ENCODE data around the gene ADGRG6.

ADGRG6 gene

DNA sequence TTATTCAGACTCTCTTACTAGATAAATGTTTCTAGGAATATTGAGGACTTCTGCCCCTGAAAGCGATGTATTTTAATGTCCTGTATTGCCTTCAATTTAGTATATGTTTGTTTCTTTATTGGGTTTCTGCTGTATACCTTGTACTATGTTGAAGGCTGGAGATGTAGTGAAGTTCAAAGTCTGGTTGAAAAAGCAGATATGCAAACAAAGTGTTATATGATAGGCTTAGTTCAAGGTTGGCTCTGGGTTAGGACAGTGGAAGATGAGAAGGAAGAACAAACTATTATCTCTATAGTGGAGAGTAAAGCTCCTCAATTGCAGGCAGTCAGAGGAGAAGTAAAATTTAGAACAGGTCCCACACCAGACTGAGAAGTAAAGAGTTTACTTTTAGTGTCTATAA lies 36.3 kb upstream of the ADGRG6 start:
- Histone ChIP-seq H3K27me3 (ENCODE audit: insufficient read depth, insufficient read length) (no peaks in the 10 kb centered on the region), H3K4me1 (ENCODE audit: insufficient read depth, insufficient read length) (no peaks in the 10 kb centered on the region), H3K4me3 (ENCODE audit: insufficient read length, low read depth) (no peak overlapping the region), H3K36me3 (ENCODE audit: insufficient read depth, insufficient read length, low read length) (no peaks in the 10 kb centered on the region), H3K9me3 (ENCODE audit: insufficient read depth, low read length) (no peaks in the 10 kb centered on the region), H3K9ac (ENCODE audit: insufficient read length, low read depth) (no peak overlapping the region)
- no peak for TF ChIP-seq SUZ12 (IDR thresholded peaks at IDR 0.05; ENCODE audit: extremely low read depth, insufficient read depth, insufficient read length)
- no peak for TF ChIP-seq YY1 (IDR thresholded peaks at IDR 0.05; ENCODE audit: insufficient read depth, insufficient read length)
- TF ChIP-seq ZNF274 (IDR thresholded peaks at IDR 0.05; ENCODE audit: low read depth, low read length), result no peak
- no peak for DNase-seq (ENCODE audit: low read depth, low spot score)

DNA sequence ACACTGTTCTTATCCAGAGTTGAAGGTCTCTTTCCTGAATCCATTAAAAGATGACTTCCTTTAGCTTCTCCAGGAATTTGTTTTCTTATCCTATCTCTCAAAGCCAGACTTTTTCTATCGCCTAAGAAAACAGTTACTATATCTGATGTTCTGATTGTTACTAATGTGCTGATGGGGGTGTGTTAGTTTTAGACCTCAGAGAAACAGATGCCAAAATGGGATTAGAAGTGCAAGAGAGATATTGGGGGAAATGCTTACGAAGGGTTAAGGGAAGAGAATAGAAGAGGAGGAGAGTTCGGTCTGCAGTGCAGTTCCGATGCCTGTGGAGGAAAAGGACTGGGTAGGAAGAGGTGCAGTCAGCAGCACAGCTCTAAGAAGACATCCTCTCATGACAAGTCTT lies 35.7 kb upstream of the ADGRG6 start:
- Histone ChIP-seq H3K9ac (ENCODE audit: insufficient read length, low read depth) (no peak overlapping the region), H3K9me3 (ENCODE audit: insufficient read depth, low read length) (no peaks in the 10 kb centered on the region), H3K36me3 (ENCODE audit: insufficient read depth, insufficient read length, low read length) (no peaks in the 10 kb centered on the region), H3K4me1 (ENCODE audit: insufficient read depth, insufficient read length) (no peaks in the 10 kb centered on the region), H3K4me3 (ENCODE audit: insufficient read length, low read depth) (no peak overlapping the region), H3K27me3 (ENCODE audit: insufficient read depth, insufficient read length) (no peaks in the 10 kb centered on the region)
- no peak for DNase-seq (ENCODE audit: low read depth, low spot score)
- TF ChIP-seq YY1 (IDR thresholded peaks at IDR 0.05; ENCODE audit: insufficient read depth, insufficient read length) (no peak), SUZ12 (IDR thresholded peaks at IDR 0.05; ENCODE audit: extremely low read depth, insufficient read depth, insufficient read length) (no peak), ZNF274 (IDR thresholded peaks at IDR 0.05; ENCODE audit: low read depth, low read length) (no peak)

DNA sequence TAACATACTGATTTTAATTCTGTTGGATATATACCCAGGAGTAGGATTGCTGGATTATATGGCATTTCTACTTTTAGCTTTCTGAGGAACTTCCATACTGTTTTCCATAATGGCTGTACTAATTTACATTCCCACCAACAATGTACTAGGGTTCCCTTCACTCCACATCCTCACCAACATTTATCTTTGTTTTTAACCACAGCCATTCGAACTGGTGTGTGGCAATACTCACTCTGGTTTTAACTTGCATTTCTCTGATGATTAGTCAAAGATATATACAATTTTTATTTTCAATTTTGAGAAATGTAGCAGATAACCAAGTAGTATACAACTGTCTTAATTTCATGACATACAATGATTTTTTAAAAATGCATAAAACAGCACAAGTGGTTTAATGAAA lies 30.3 kb upstream of the ADGRG6 start:
- H3K9me3 ChIP-seq (ENCODE audit: insufficient read depth, low read length), result no peaks in the 10 kb centered on the region
- TF ChIP-seq SUZ12 (IDR thresholded peaks at IDR 0.05; ENCODE audit: extremely low read depth, insufficient read depth, insufficient read length), result no peak
- H3K27me3 ChIP-seq (ENCODE audit: insufficient read depth, insufficient read length), result no peaks in the 10 kb centered on the region
- H3K4me3 ChIP-seq (ENCODE audit: insufficient read length, low read depth), result no peak overlapping the region
- H3K36me3 ChIP-seq (ENCODE audit: insufficient read depth, insufficient read length, low read length), result no peaks in the 10 kb centered on the region
- H3K9ac ChIP-seq (ENCODE audit: insufficient read length, low read depth), result no peak overlapping the region
- H3K4me1 ChIP-seq (ENCODE audit: insufficient read depth, insufficient read length), result no peaks in the 10 kb centered on the region
- no peak for DNase-seq (ENCODE audit: low read depth, low spot score)

DNA sequence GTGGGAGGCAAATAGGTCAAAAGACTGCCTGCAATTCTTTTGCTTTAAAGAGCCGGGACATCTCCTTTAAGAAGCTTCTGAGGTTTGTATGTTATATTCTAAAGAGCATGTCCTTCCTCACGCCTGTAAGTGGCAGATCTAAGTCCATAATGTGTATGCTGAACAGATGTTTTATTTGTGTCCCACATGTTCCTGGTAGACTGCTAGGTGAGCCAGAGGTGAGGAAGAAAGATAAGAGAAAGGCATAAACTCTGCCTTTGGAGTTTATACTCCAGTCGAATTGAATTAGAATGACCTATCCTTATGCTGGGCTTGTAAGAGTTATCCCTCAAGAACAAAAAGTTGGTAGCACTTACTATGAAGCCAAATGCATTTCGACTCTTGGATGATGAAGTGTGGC lies 27.2 kb upstream of the ADGRG6 start:
- Histone ChIP-seq H3K27me3 (ENCODE audit: insufficient read depth, insufficient read length) (no peaks in the 10 kb centered on the region), H3K9ac (ENCODE audit: insufficient read length, low read depth) (no peak overlapping the region), H3K9me3 (ENCODE audit: insufficient read depth, low read length) (no peaks in the 10 kb centered on the region), H3K4me1 (ENCODE audit: insufficient read depth, insufficient read length) (no peaks in the 10 kb centered on the region), H3K36me3 (ENCODE audit: insufficient read depth, insufficient read length, low read length) (no peaks in the 10 kb centered on the region), H3K4me3 (ENCODE audit: insufficient read length, low read depth) (no peak overlapping the region)
- TF ChIP-seq YY1 (IDR thresholded peaks at IDR 0.05; ENCODE audit: insufficient read depth, insufficient read length) (no peak), ZNF274 (IDR thresholded peaks at IDR 0.05; ENCODE audit: low read depth, low read length) (no peak), SUZ12 (IDR thresholded peaks at IDR 0.05; ENCODE audit: extremely low read depth, insufficient read depth, insufficient read length) (no peak)
- DNase-seq (ENCODE audit: low read depth, low spot score), result no peak

DNA sequence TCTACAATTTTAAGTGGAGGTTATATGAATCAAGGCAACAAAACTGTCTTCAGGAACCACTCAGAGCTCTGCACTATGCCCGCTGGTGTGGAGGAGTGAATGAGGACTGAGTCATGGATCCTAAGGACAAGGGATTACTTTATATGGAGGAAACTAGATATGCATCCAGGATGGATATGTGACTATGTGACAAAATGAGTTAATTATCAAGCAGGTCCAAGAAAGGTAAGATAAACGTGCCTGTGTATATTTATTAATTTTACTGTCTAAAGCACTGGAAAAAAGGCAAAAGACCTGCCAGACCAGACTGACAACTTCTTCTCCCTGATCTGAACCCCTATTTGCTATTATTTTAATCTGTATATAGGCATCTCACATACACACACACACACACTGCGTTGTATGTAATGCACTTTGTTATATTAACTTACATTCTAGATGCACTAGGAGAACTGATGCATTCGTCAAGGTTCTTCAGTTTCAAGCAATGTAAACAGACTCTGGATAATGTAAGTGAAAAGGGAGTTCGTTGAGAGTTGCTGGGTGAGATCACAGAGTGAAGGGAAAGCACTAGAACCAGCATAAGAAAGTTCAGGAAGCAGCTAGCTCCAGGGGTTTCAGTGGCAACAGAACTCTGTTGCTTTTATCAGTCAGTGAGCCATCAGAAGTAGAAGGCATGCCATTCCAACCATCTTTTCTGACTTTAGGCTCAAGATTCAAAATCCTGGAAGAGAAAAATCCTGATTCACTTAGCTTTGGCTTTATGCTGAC lies 26.4 kb upstream of the ADGRG6 start:
- Histone ChIP-seq H3K36me3 (ENCODE audit: insufficient read depth, insufficient read length, low read length) (no peaks in the 10 kb centered on the region), H3K4me1 (ENCODE audit: insufficient read depth, insufficient read length) (no peaks in the 10 kb centered on the region), H3K4me3 (ENCODE audit: insufficient read length, low read depth) (no peak overlapping the region), H3K9ac (ENCODE audit: insufficient read length, low read depth) (no peak overlapping the region), H3K9me3 (ENCODE audit: insufficient read depth, low read length) (no peaks in the 10 kb centered on the region), H3K27me3 (ENCODE audit: insufficient read depth, insufficient read length) (no peaks in the 10 kb centered on the region)
- no peak for DNase-seq (ENCODE audit: low read depth, low spot score)
- no peak for TF ChIP-seq ZNF274 (IDR thresholded peaks at IDR 0.05; ENCODE audit: low read depth, low read length)
- no peak for TF ChIP-seq YY1 (IDR thresholded peaks at IDR 0.05; ENCODE audit: insufficient read depth, insufficient read length)
- TF ChIP-seq SUZ12 (IDR thresholded peaks at IDR 0.05; ENCODE audit: extremely low read depth, insufficient read depth, insufficient read length), result no peak

DNA sequence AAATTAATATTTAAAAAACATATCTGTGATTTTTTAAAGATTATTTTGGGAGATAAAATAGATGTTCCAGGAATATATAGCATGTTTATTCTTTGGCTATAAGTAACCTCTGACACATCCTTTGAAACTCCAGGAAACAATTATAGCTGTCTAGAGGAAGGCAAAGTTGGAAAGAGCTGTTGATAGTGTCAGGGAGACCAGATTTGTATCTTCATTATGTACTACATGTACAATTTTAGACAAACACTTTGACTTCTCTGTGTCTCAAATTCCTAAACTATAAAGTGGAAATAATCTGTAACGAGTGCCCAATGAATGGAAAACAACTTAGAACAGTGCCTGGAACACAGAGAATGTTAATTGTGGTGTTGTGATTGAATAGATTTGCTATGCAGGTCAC lies 25.6 kb upstream of the ADGRG6 start:
- Histone ChIP-seq H3K4me3 (ENCODE audit: insufficient read length, low read depth) (no peak overlapping the region), H3K9me3 (ENCODE audit: insufficient read depth, low read length) (no peaks in the 10 kb centered on the region), H3K4me1 (ENCODE audit: insufficient read depth, insufficient read length) (no peaks in the 10 kb centered on the region), H3K27me3 (ENCODE audit: insufficient read depth, insufficient read length) (no peaks in the 10 kb centered on the region), H3K9ac (ENCODE audit: insufficient read length, low read depth) (no peak overlapping the region), H3K36me3 (ENCODE audit: insufficient read depth, insufficient read length, low read length) (no peaks in the 10 kb centered on the region)
- DNase-seq (ENCODE audit: low read depth, low spot score), result no peak
- TF ChIP-seq YY1 (IDR thresholded peaks at IDR 0.05; ENCODE audit: insufficient read depth, insufficient read length), result no peak
- TF ChIP-seq SUZ12 (IDR thresholded peaks at IDR 0.05; ENCODE audit: extremely low read depth, insufficient read depth, insufficient read length), result no peak
- no peak for TF ChIP-seq ZNF274 (IDR thresholded peaks at IDR 0.05; ENCODE audit: low read depth, low read length)

DNA sequence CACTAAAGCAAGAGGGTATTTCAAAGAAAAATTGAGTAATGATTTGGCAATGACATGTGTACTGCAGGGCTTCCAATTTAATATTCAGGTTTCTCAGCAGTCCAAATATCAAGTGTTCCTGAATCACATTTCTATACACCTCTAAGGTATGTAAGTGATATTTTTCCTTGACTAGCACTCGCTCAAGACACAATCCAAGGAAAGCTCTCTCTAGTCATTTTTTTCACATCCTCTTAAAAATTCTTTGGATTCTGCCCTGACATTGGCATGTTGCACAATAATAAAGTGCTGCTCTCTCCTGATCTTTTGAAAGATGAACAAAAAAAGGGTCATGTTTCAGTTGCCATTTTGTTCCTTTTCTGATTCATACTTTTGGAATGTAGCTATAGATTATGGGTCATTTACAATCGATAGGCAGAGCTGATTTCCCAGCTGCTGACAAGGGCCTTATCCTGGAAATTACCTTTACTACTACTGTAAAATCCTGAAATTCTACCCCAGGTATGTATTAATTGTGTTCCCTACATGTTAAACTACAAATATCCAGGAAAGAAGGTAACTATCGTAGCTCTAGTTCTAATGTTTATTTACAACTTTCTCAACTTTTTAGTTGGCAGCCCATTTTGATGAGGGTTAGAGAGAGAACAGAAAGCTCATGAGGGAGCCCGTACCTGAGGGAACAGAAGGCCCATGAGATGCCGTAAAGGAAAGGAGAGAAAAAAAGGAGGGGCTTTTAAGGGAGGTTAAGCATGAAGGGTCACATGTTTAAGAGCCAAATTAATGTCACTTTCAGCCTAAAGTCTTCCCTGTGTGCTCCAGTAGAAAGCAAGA lies 22.2 kb upstream of the ADGRG6 start:
- Histone ChIP-seq H3K4me1 (ENCODE audit: insufficient read depth, insufficient read length) (no peaks in the 10 kb centered on the region), H3K9me3 (ENCODE audit: insufficient read depth, low read length) (no peaks in the 10 kb centered on the region), H3K4me3 (ENCODE audit: insufficient read length, low read depth) (no peak overlapping the region), H3K36me3 (ENCODE audit: insufficient read depth, insufficient read length, low read length) (no peaks in the 10 kb centered on the region), H3K27me3 (ENCODE audit: insufficient read depth, insufficient read length) (no peaks in the 10 kb centered on the region), H3K9ac (ENCODE audit: insufficient read length, low read depth) (no peak overlapping the region)
- TF ChIP-seq SUZ12 (IDR thresholded peaks at IDR 0.05; ENCODE audit: extremely low read depth, insufficient read depth, insufficient read length), result no peak
- no peak for TF ChIP-seq YY1 (IDR thresholded peaks at IDR 0.05; ENCODE audit: insufficient read depth, insufficient read length)
- no peak for TF ChIP-seq ZNF274 (IDR thresholded peaks at IDR 0.05; ENCODE audit: low read depth, low read length)
- DNase-seq (ENCODE audit: low read depth, low spot score), result no peak

Measured in NT2/D1 (cell line).